ENCODE measurements around the gene NPC1L1.

Gene NPC1L1

GRCh38 chr7:44540592-44541027 is 520 bp downstream of the NPC1L1 start:
- H3K9ac ChIP-seq, result no peak overlapping the region
- no peaks in the 10 kb centered on the region for H3K27me3 ChIP-seq (ENCODE audit: insufficient read depth, low read depth)
- no peak for TF ChIP-seq CTCF (conservative IDR thresholded peaks at IDR 0.05; ENCODE audit: low read depth, low read length)

GRCh38 chr7:44539669-44540506 is 1.2 kb downstream of the NPC1L1 start:
- H2AFZ ChIP-seq (ENCODE audit: low read depth), result no peak overlapping the region
- H3K4me1 ChIP-seq (ENCODE audit: low read depth, poor library complexity, severe bottlenecking), result no peaks in the 10 kb centered on the region
- no peaks in the 10 kb centered on the region for H3K27me3 ChIP-seq (ENCODE audit: insufficient read depth, low read depth)
- H3K79me2 ChIP-seq (ENCODE audit: insufficient read depth, low read depth), result no peaks in the 10 kb centered on the region
- no peaks in the 10 kb centered on the region for H3K36me3 ChIP-seq (ENCODE audit: insufficient read depth)
- no peak overlapping the region for H3K27ac ChIP-seq
- H3K9ac ChIP-seq, result no peak overlapping the region
- no peak overlapping the region for H3K4me3 ChIP-seq (IDR thresholded peaks at IDR 0.05; ENCODE audit: insufficient read depth, low read depth, low read length)
- TF ChIP-seq CTCF (conservative IDR thresholded peaks at IDR 0.05; ENCODE audit: low read depth, low read length), result no peak
- H4K20me1 ChIP-seq (ENCODE audit: insufficient read depth), result no peaks in the 10 kb centered on the region
- H3K4me2 ChIP-seq, result no peak overlapping the region

More at GRCh38 chr7:44540592-44541027, 520 bp downstream of the NPC1L1 start:
- no peaks in the 10 kb centered on the region for H3K79me2 ChIP-seq (ENCODE audit: insufficient read depth, low read depth)
- no peaks in the 10 kb centered on the region for H3K36me3 ChIP-seq (ENCODE audit: insufficient read depth)
- H3K4me2 ChIP-seq, result no peak overlapping the region
- H4K20me1 ChIP-seq (ENCODE audit: insufficient read depth), result no peaks in the 10 kb centered on the region
- H3K27ac ChIP-seq, result no peak overlapping the region
- no peak overlapping the region for H2AFZ ChIP-seq (ENCODE audit: low read depth)
- no peak overlapping the region for H3K4me3 ChIP-seq (IDR thresholded peaks at IDR 0.05; ENCODE audit: insufficient read depth, low read depth, low read length)
- no peaks in the 10 kb centered on the region for H3K4me1 ChIP-seq (ENCODE audit: low read depth, poor library complexity, severe bottlenecking)

GRCh38 chr7:44538798-44539668 is 2.1 kb downstream of the NPC1L1 start:
- TF ChIP-seq CTCF (conservative IDR thresholded peaks at IDR 0.05; ENCODE audit: low read depth, low read length), result no peak
- no peak overlapping the region for H2AFZ ChIP-seq (ENCODE audit: low read depth)
- H3K9ac ChIP-seq, result no peak overlapping the region
- H3K27ac ChIP-seq, result no peak overlapping the region
- H3K4me3 ChIP-seq (IDR thresholded peaks at IDR 0.05; ENCODE audit: insufficient read depth, low read depth, low read length), result no peak overlapping the region
- H3K4me2 ChIP-seq, result no peak overlapping the region
- no peaks in the 10 kb centered on the region for H3K79me2 ChIP-seq (ENCODE audit: insufficient read depth, low read depth)
- no peaks in the 10 kb centered on the region for H3K27me3 ChIP-seq (ENCODE audit: insufficient read depth, low read depth)
- no peaks in the 10 kb centered on the region for H3K4me1 ChIP-seq (ENCODE audit: low read depth, poor library complexity, severe bottlenecking)
- no peaks in the 10 kb centered on the region for H4K20me1 ChIP-seq (ENCODE audit: insufficient read depth)
- H3K36me3 ChIP-seq (ENCODE audit: insufficient read depth), result no peaks in the 10 kb centered on the region

GRCh38 chr7:44538093-44538797 is 2.9 kb downstream of the NPC1L1 start:
- no peak for TF ChIP-seq CTCF (conservative IDR thresholded peaks at IDR 0.05; ENCODE audit: low read depth, low read length)
- H3K4me3 ChIP-seq (IDR thresholded peaks at IDR 0.05; ENCODE audit: insufficient read depth, low read depth, low read length), result no peak overlapping the region
- H3K4me2 ChIP-seq, result no peak overlapping the region
- no peaks in the 10 kb centered on the region for H3K79me2 ChIP-seq (ENCODE audit: insufficient read depth, low read depth)
- H4K20me1 ChIP-seq (ENCODE audit: insufficient read depth), result no peaks in the 10 kb centered on the region
- no peak overlapping the region for H3K9ac ChIP-seq
- no peaks in the 10 kb centered on the region for H3K27me3 ChIP-seq (ENCODE audit: insufficient read depth, low read depth)
- H2AFZ ChIP-seq (ENCODE audit: low read depth), result no peak overlapping the region
- H3K27ac ChIP-seq, result no peak overlapping the region
- no peaks in the 10 kb centered on the region for H3K36me3 ChIP-seq (ENCODE audit: insufficient read depth)
- H3K4me1 ChIP-seq (ENCODE audit: low read depth, poor library complexity, severe bottlenecking), result no peaks in the 10 kb centered on the region
